ENCODE results near the gene TMEM52B. TPM values are rescaled to one million over a fixed set of nuclear protein-coding genes. Genes with fewer than 3 reads are reported as not detected.

The TMEM52B gene
- total RNA-seq, 1 donor from 2014 or later: not detected

- H3K27me3 ChIP-seq: no peaks in the 10 kb centered on the region
- H3K36me3 ChIP-seq: no peaks in the 10 kb centered on the region
- no peak overlapping the region for H3K4me3 ChIP-seq
- no peak for TF ChIP-seq POLR2A (IDR thresholded peaks at IDR 0.05)
- TF ChIP-seq POLR2AphosphoS5 (IDR thresholded peaks at IDR 0.05; ENCODE audit: insufficient read depth in 1 of 2, low read depth in 1 of 2): no peak
- intact Hi-C loops (cut with DNase I): loop anchor here (10.0 kb wide), 1 partner anchor 406 kb away; no protein-coding TSS in a partner anchor
- H3K27ac ChIP-seq: no peak overlapping the region
- H3K4me1 ChIP-seq: no peaks in the 10 kb centered on the region
- DNase-seq (ENCODE audit: extremely low spot score in 2 of 2): no peak
- no peaks in the 10 kb centered on the region for H3K9me3 ChIP-seq
Measured at GRCh38 chr12:10159280-10159679, 19.6 kb upstream of the TMEM52B start.

- DNase-seq (ENCODE audit: extremely low spot score in 2 of 2): no peak
- intact Hi-C loops (cut with DNase I): no loop called here
- Histone ChIP-seq H3K36me3 (no peaks in the 10 kb centered on the region), H3K27ac (no peak overlapping the region), H3K4me3 (no peak overlapping the region), H3K4me1 (no peaks in the 10 kb centered on the region), H3K9me3 (no peaks in the 10 kb centered on the region), H3K27me3 (no peaks in the 10 kb centered on the region)
- no peak for TF ChIP-seq POLR2A (IDR thresholded peaks at IDR 0.05)
- no peak for TF ChIP-seq CTCF (IDR thresholded peaks at IDR 0.05)
- TF ChIP-seq POLR2AphosphoS5 (IDR thresholded peaks at IDR 0.05; ENCODE audit: insufficient read depth in 1 of 2, low read depth in 1 of 2): no peak
Measured at GRCh38 chr12:10160617-10161385, 18.0 kb upstream of the TMEM52B start.

GRCh38 chr12:10163084-10163483 lies 15.7 kb upstream of the TMEM52B start:
- TF ChIP-seq POLR2AphosphoS5 (IDR thresholded peaks at IDR 0.05; ENCODE audit: insufficient read depth in 1 of 2, low read depth in 1 of 2) (no peak), CTCF (IDR thresholded peaks at IDR 0.05) (no peak), POLR2A (IDR thresholded peaks at IDR 0.05) (no peak)
- H3K27me3 ChIP-seq: no peaks in the 10 kb centered on the region
- H3K4me3 ChIP-seq: no peak overlapping the region
- H3K9me3 ChIP-seq: no peaks in the 10 kb centered on the region
- intact Hi-C loops (cut with DNase I): no loop called here
- no peak for DNase-seq (ENCODE audit: extremely low spot score in 2 of 2)
- no peaks in the 10 kb centered on the region for H3K36me3 ChIP-seq
- H3K27ac ChIP-seq: no peak overlapping the region
- H3K4me1 ChIP-seq: no peaks in the 10 kb centered on the region

GRCh38 chr12:10165421-10165820 lies 13.4 kb upstream of the TMEM52B start:
- Histone ChIP-seq H3K27me3 (no peaks in the 10 kb centered on the region), H3K27ac (no peak overlapping the region), H3K4me3 (no peak overlapping the region), H3K4me1 (no peaks in the 10 kb centered on the region), H3K9me3 (no peaks in the 10 kb centered on the region), H3K36me3 (no peaks in the 10 kb centered on the region)
- no peak for DNase-seq (ENCODE audit: extremely low spot score in 2 of 2)
- TF ChIP-seq POLR2A (IDR thresholded peaks at IDR 0.05) (no peak), POLR2AphosphoS5 (IDR thresholded peaks at IDR 0.05; ENCODE audit: insufficient read depth in 1 of 2, low read depth in 1 of 2) (no peak), CTCF (IDR thresholded peaks at IDR 0.05) (no peak)
- intact Hi-C loops (cut with DNase I): no loop called here

DNA sequence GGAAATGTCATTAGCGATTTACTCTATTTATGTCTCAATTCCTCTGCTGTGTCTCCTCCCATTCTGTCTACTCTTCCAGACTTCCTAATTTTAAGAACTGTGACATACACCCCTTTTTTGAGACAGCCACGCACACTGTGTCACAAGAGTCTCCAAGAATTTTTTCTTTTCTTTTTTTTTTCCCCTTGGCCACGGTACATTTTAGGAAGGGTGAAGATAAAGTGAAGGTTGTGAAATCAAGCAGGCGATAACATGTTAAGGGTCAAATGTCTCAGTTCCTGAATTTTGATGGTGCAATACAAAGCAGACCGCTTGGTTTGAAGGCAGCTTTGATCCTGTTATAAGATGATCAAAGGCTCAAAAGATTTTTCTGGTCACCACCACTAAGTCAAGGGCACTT lies 11.2 kb upstream of the TMEM52B start:
- H3K36me3 ChIP-seq: no peaks in the 10 kb centered on the region
- no peak overlapping the region for H3K4me3 ChIP-seq
- TF ChIP-seq POLR2AphosphoS5 (IDR thresholded peaks at IDR 0.05; ENCODE audit: insufficient read depth in 1 of 2, low read depth in 1 of 2): no peak
- no peak for TF ChIP-seq CTCF (IDR thresholded peaks at IDR 0.05)
- no peak for TF ChIP-seq POLR2A (IDR thresholded peaks at IDR 0.05)
- DNase-seq (ENCODE audit: extremely low spot score in 2 of 2): no peak
- H3K9me3 ChIP-seq: no peaks in the 10 kb centered on the region
- no peaks in the 10 kb centered on the region for H3K27me3 ChIP-seq
- H3K27ac ChIP-seq: no peak overlapping the region
- H3K4me1 ChIP-seq: no peaks in the 10 kb centered on the region
- intact Hi-C loops (cut with DNase I): no loop called here
